Lower lobe of right lung (tissue), 2 donors: ENCODE measurements around the gene TFAP2A. TPM values are rescaled to one million over a fixed set of nuclear protein-coding genes. Genes with fewer than 3 reads are reported as not detected.

Experiments used
- ATAC-seq, 2 donors: fragments of 200-7000 bp; cut with Tn5 transposase; one replicate each; pipeline ENCODE4 v1.9.1; 2020 to 2022; ENCODE audit warnings: mild to moderate bottlenecking in 2 of 2, moderate library complexity in 2 of 2
- DNase-seq: peaks from one replicate; pipeline ENCODE4 v3.0.0-alpha.2; 2020
- H3K27ac ChIP-seq: fragments of 200-600 bp; one replicate; pipeline ENCODE4 v1.8.0; 2022
- H3K27me3 ChIP-seq: fragments of 200-600 bp; one replicate; pipeline ENCODE4 v1.8.0; 2022; ENCODE audit warnings: low read depth
- H3K36me3 ChIP-seq: fragments of 200-600 bp; one replicate; pipeline ENCODE4 v1.8.0; 2022; ENCODE audit warnings: mild to moderate bottlenecking
- H3K4me1 ChIP-seq: fragments of 200-600 bp; one replicate; pipeline ENCODE4 v1.8.0; 2022
- H3K4me3 ChIP-seq: fragments of 200-600 bp; one replicate; pipeline ENCODE4 v1.8.0; 2022; ENCODE audit warnings: mild to moderate bottlenecking
- H3K9me3 ChIP-seq: fragments of 200-600 bp; one replicate; pipeline ENCODE4 v1.8.0; 2022
- CTCF ChIP-seq: fragments of 200-600 bp; IDR thresholded peaks from one replicate; pipeline ENCODE4 v1.8.0; 2022; ENCODE audit warnings: antibody characterized with exemption, mild to moderate bottlenecking
- intact Hi-C: fragments of 100-400 bp; cut with DNase I; formaldehyde crosslinking; loops from one replicate; pipeline ENCODE4 v1.11.0; 2022
- total RNA-seq: library from RNA; stranded (reverse); fragmentation: NEBNext Ultra II Directional; extraction: Animal tissue kit (Norgen Biotek cat#: 25700); gene quantifications from one replicate; pipeline ENCODE4 v1.2.1, GENCODE V29; 2021
- donor health status: DM: no; HTN: yes; CAD: no; lungs with severe emphysema.

Gene TFAP2A
- total RNA-seq, 1 donor from 2014 or later = 0.47 TPM

- TF ChIP-seq CTCF = no peak
- H3K27me3 ChIP-seq = peaks cover 96% of the 10 kb centered on the region
These were observed 975 bp upstream of the TFAP2A start for GRCh38 chr6:10415617-10416480.

GRCh38 chr6:10413850-10414738, 780 bp downstream of the TFAP2A start:
- Histone ChIP-seq H3K4me1 (peaks cover 42% of the 10 kb centered on the region), H3K4me3 (peak overlapping the region; percentile 17)
- intact Hi-C loops = no loop called here

More at GRCh38 chr6:10415617-10416480, 975 bp upstream of the TFAP2A start:
- ATAC-seq = no peak
- Histone ChIP-seq H3K36me3 (no peaks in the 10 kb centered on the region), H3K4me1 (peaks cover 42% of the 10 kb centered on the region), H3K9me3 (no peaks in the 10 kb centered on the region), H3K4me3 (no peak overlapping the region), H3K27ac (no peak overlapping the region)
- intact Hi-C loops = no loop called here
- DNase-seq = no peak

GRCh38 chr6:10413262-10413849, 1.5 kb downstream of the TFAP2A start:
- Histone ChIP-seq H3K9me3 (no peaks in the 10 kb centered on the region), H3K27me3 (peaks cover 96% of the 10 kb centered on the region), H3K4me1 (peaks cover 42% of the 10 kb centered on the region), H3K36me3 (no peaks in the 10 kb centered on the region), H3K27ac (no peak overlapping the region), H3K4me3 (peak overlapping the region; percentile 72)
- ATAC-seq = no peak
- TF ChIP-seq CTCF = no peak
- DNase-seq = no peak
- intact Hi-C loops = no loop called here

More at GRCh38 chr6:10413850-10414738, 780 bp downstream of the TFAP2A start:
- peaks cover 96% of the 10 kb centered on the region for H3K27me3 ChIP-seq
- no peak overlapping the region for H3K27ac ChIP-seq
- TF ChIP-seq CTCF = no peak
- H3K9me3 ChIP-seq = no peaks in the 10 kb centered on the region
- no peaks in the 10 kb centered on the region for H3K36me3 ChIP-seq
- ATAC-seq (no peak), DNase-seq (no peak)

- Histone ChIP-seq H3K9me3 (no peaks in the 10 kb centered on the region), H3K4me1 (peaks cover 42% of the 10 kb centered on the region), H3K27me3 (peaks cover 96% of the 10 kb centered on the region), H3K4me3 (peak overlapping the region; percentile 72), H3K27ac (no peak overlapping the region), H3K36me3 (no peaks in the 10 kb centered on the region)
- ATAC-seq (peak; percentile 84), DNase-seq (peak; percentile 64)
- intact Hi-C loops = no loop called here
- no peak for TF ChIP-seq CTCF
These were observed 2.2 kb downstream of the TFAP2A start for GRCh38 chr6:10412461-10413261.
